H1 (cell line): ENCODE measurements around the gene GIMAP5.

Experiments
- EP300 ChIP-seq, 2 experiments: IDR thresholded peaks; 1 replicate in 1 of 2; 2 replicates in 1 of 2; pipeline ENCODE4 v1.6.1; 2011 to 2012; ENCODE audit warnings: low read depth in 2 of 2, low read length in 2 of 2, mild to moderate bottlenecking in 2 of 2, borderline replicate concordance in 1 of 2, inconsistent platforms in 1 of 2, moderate library complexity in 1 of 2
- PHF8 ChIP-seq: fragments of 200-600 bp; sonication (generic); conservative IDR thresholded peaks from 2 replicates; pipeline ENCODE4 v1.7.1; 2012; ENCODE audit warnings: low read depth, mild to moderate bottlenecking, inconsistent platforms, low read length, moderate library complexity
- RAD21 ChIP-seq, 2 experiments: IDR thresholded peaks in 1 of 2; conservative IDR thresholded peaks in 1 of 2; 2 replicates each; pipeline ENCODE4 v1.6.1; 2011; ENCODE audit warnings: low read depth in 2 of 2, low read length in 2 of 2, improper control_type of control experiment in 1 of 2, inconsistent platforms in 1 of 2, mild to moderate bottlenecking in 1 of 2, moderate library complexity in 1 of 2
- RXRA ChIP-seq: IDR thresholded peaks from 2 replicates; pipeline ENCODE4 v1.6.1; 2011; ENCODE audit warnings: low read depth, mild to moderate bottlenecking, low read length, moderate library complexity; ENCODE audit not compliant: insufficient read depth
- SIN3A ChIP-seq, 2 experiments: IDR thresholded peaks in 1 of 2; conservative IDR thresholded peaks in 1 of 2; 2 replicates each; pipeline ENCODE4 v1.6.1; 2011 to 2012; ENCODE audit warnings: low read length in 2 of 2, improper control_type of control experiment in 1 of 2, low read depth in 1 of 2, mild to moderate bottlenecking in 1 of 2

- TF ChIP-seq PHF8, result no peak
- no peak for TF ChIP-seq RAD21 (IDR thresholded peaks at IDR 0.05 in 1 of 2, conservative IDR thresholded peaks at IDR 0.05 in 1 of 2; ENCODE audit: low read depth in 2 of 2, low read length in 2 of 2)
- TF ChIP-seq RXRA, result no peak
- no peak for TF ChIP-seq SIN3A (conservative IDR thresholded peaks at IDR 0.05 in 1 of 2, IDR thresholded peaks at IDR 0.05 in 1 of 2; ENCODE audit: low read depth in 1 of 2, low read length in 2 of 2)
- no peak for TF ChIP-seq EP300 (IDR thresholded peaks at IDR 0.05; ENCODE audit: borderline replicate concordance in 1 of 2, low read depth in 2 of 2, low read length in 2 of 2)
Measured at GRCh38 chr7:150733482-150734095, 3.6 kb upstream of the GIMAP5 start.
